ENCODE measurements around the gene ABRACL. TPM values are rescaled to one million over a fixed set of nuclear protein-coding genes. Genes with fewer than 3 reads are reported as not detected.
A peak's percentile ranks its signal among the peaks of the same experiment; 100 is the strongest.
"Not testable (repeated sequence)": the region's sequence is repeated elsewhere in the genome, so short reads cannot be mapped to it uniquely, and the experiment has no call there.

The ABRACL gene
- total and polyA plus RNA-seq, 4 donors = 19.8 to 91.9 (median 40.5) TPM

- H3K9ac ChIP-seq (ENCODE audit: insufficient read depth in 1 of 2, low read length in 2 of 2) = no peak overlapping the region
- H3K27me3 ChIP-seq (ENCODE audit: control insufficient read depth in 3 of 3, insufficient read depth in 3 of 3, low read length in 2 of 3) = no peaks in the 10 kb centered on the region
- H3K36me3 ChIP-seq (ENCODE audit: control insufficient read depth in 4 of 4, insufficient read depth in 4 of 4, low read length in 4 of 4) = no peaks in the 10 kb centered on the region
- ATAC-seq (ENCODE audit: insufficient read depth, low FRiP score) (no peak), DNase-seq (no peak)
- peaks cover 0 to 14% (median 4%) of the 10 kb centered on the region in 5 donors for H3K4me1 ChIP-seq (ENCODE audit: control insufficient read depth in 5 of 5, insufficient read depth in 5 of 5, low read length in 5 of 5)
- H3K27ac ChIP-seq (ENCODE audit: low read depth in 1 of 2, low read length in 1 of 2) = no peak overlapping the region
- no peaks in the 10 kb centered on the region for H3K9me3 ChIP-seq (ENCODE audit: control insufficient read depth in 4 of 4, insufficient read depth in 3 of 4, low read length in 3 of 4)
- no peak overlapping the region for H3K4me3 ChIP-seq
- 63 to 76% methylated on average over 5 of the region's 5 CpGs for WGBS, 2 donors
- no peak for TF ChIP-seq CTCF (IDR thresholded peaks at IDR 0.05; ENCODE audit: control extremely low read depth, extremely low read depth)
These were observed 37.3 kb upstream of the ABRACL start for GRCh38 chr6:138991206-138991605.

GRCh38 chr6:138992965-138993364, 35.6 kb upstream of the ABRACL start:
- not testable (repeated sequence) for H3K4me1 ChIP-seq (ENCODE audit: control insufficient read depth in 5 of 5, insufficient read depth in 5 of 5, low read length in 5 of 5); H3K27ac ChIP-seq (ENCODE audit: low read depth in 1 of 2, low read length in 1 of 2); H3K36me3 ChIP-seq (ENCODE audit: control insufficient read depth in 4 of 4, insufficient read depth in 4 of 4, low read length in 4 of 4); H3K9ac ChIP-seq (ENCODE audit: insufficient read depth in 1 of 2, low read length in 2 of 2); H3K27me3 ChIP-seq (ENCODE audit: control insufficient read depth in 3 of 3, insufficient read depth in 3 of 3, low read length in 2 of 3); ATAC-seq (ENCODE audit: insufficient read depth, low FRiP score); H3K9me3 ChIP-seq (ENCODE audit: control insufficient read depth in 4 of 4, insufficient read depth in 3 of 4, low read length in 3 of 4); DNase-seq; H3K4me3 ChIP-seq
- WGBS, 2 donors = 82 to 91% methylated on average over 5 of the region's 5 CpGs

- not testable (repeated sequence) for H3K4me1 ChIP-seq (ENCODE audit: control insufficient read depth in 5 of 5, insufficient read depth in 5 of 5, low read length in 5 of 5); H3K27me3 ChIP-seq (ENCODE audit: control insufficient read depth in 3 of 3, insufficient read depth in 3 of 3, low read length in 2 of 3); ATAC-seq (ENCODE audit: insufficient read depth, low FRiP score); H3K9ac ChIP-seq (ENCODE audit: insufficient read depth in 1 of 2, low read length in 2 of 2); DNase-seq; H3K9me3 ChIP-seq (ENCODE audit: control insufficient read depth in 4 of 4, insufficient read depth in 3 of 4, low read length in 3 of 4); H3K4me3 ChIP-seq; H3K36me3 ChIP-seq (ENCODE audit: control insufficient read depth in 4 of 4, insufficient read depth in 4 of 4, low read length in 4 of 4); H3K27ac ChIP-seq (ENCODE audit: low read depth in 1 of 2, low read length in 1 of 2)
- 87 to 100% methylated on average over 1 of the region's 1 CpG for WGBS, 2 donors
These were observed 35.1 kb upstream of the ABRACL start for GRCh38 chr6:138993410-138993809.

GRCh38 chr6:138996524-138996923, 32.0 kb upstream of the ABRACL start:
- TF ChIP-seq CTCF (IDR thresholded peaks at IDR 0.05; ENCODE audit: control extremely low read depth, extremely low read depth) = no peak
- no peaks in the 10 kb centered on the region for H3K36me3 ChIP-seq (ENCODE audit: control insufficient read depth in 4 of 4, insufficient read depth in 4 of 4, low read length in 4 of 4)
- H3K4me1 ChIP-seq (ENCODE audit: control insufficient read depth in 5 of 5, insufficient read depth in 5 of 5, low read length in 5 of 5) = no peaks in the 10 kb centered on the region
- H3K27me3 ChIP-seq (ENCODE audit: control insufficient read depth in 3 of 3, insufficient read depth in 3 of 3, low read length in 2 of 3) = no peaks in the 10 kb centered on the region
- H3K27ac ChIP-seq (ENCODE audit: low read depth in 1 of 2, low read length in 1 of 2) = no peak overlapping the region
- WGBS, 2 donors = 71 to 84% methylated on average over 3 of the region's 3 CpGs
- H3K4me3 ChIP-seq = no peak overlapping the region
- no peak for ATAC-seq (ENCODE audit: insufficient read depth, low FRiP score)
- peak in 2 of 3 donors; percentile 25 to 65 for DNase-seq
- no peaks in the 10 kb centered on the region for H3K9me3 ChIP-seq (ENCODE audit: control insufficient read depth in 4 of 4, insufficient read depth in 3 of 4, low read length in 3 of 4)
- no peak overlapping the region for H3K9ac ChIP-seq (ENCODE audit: insufficient read depth in 1 of 2, low read length in 2 of 2)

- Histone ChIP-seq H3K36me3 (ENCODE audit: control insufficient read depth in 4 of 4, insufficient read depth in 4 of 4, low read length in 4 of 4) (no peaks in the 10 kb centered on the region), H3K4me3 (no peak overlapping the region), H3K9me3 (ENCODE audit: control insufficient read depth in 4 of 4, insufficient read depth in 3 of 4, low read length in 3 of 4) (no peaks in the 10 kb centered on the region), H3K27ac (ENCODE audit: low read depth in 1 of 2, low read length in 1 of 2) (no peak overlapping the region), H3K4me1 (ENCODE audit: control insufficient read depth in 5 of 5, insufficient read depth in 5 of 5, low read length in 5 of 5) (no peaks in the 10 kb centered on the region), H3K27me3 (ENCODE audit: control insufficient read depth in 3 of 3, insufficient read depth in 3 of 3, low read length in 2 of 3) (no peaks in the 10 kb centered on the region), H3K9ac (ENCODE audit: insufficient read depth in 1 of 2, low read length in 2 of 2) (no peak overlapping the region)
- no peak for TF ChIP-seq CTCF (IDR thresholded peaks at IDR 0.05; ENCODE audit: control extremely low read depth, extremely low read depth)
- ATAC-seq (ENCODE audit: insufficient read depth, low FRiP score) (no peak), DNase-seq (no peak)
- WGBS, 2 donors = 94 to 98% methylated on average over 5 of the region's 5 CpGs
These were observed 31.4 kb upstream of the ABRACL start for GRCh38 chr6:138997136-138997535.
